ENCODE results near the gene NLRP13. TPM values are rescaled to one million over a fixed set of nuclear protein-coding genes. Genes with fewer than 3 reads are reported as not detected.

NLRP13 gene
- total and polyA plus RNA-seq, 4 donors: not detected

DNA sequence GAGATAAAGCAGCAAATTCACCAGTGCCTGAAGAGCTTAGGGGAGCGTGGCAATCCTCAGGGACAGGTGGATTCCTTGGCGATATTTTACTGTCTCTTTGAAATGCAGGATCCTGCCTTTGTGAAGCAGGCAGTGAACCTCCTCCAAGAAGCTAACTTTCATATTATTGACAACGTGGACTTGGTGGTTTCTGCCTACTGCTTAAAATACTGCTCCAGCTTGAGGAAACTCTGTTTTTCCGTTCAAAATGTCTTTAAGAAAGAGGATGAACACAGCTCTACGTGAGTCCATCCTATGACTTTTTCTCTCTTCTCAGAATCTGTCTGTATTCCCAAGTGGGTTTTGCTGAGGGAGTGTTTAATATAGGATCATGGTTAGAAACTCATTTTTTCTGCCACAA lies 73.2 kb downstream of the NLRP13 start:
- no peak overlapping the region for H3K27ac ChIP-seq (ENCODE audit: low read depth, low read length)
- no peaks in the 10 kb centered on the region for H3K4me1 ChIP-seq (ENCODE audit: control insufficient read depth, insufficient read depth, low read length)
- H3K27me3 ChIP-seq (ENCODE audit: control insufficient read depth, insufficient read depth, low read length): no peaks in the 10 kb centered on the region
- no peak for DNase-seq (ENCODE audit: low read depth in 4 of 6, low spot score in 6 of 6)
- H3K9me3 ChIP-seq (ENCODE audit: control insufficient read depth, insufficient read depth, low read length): peaks cover 2% of the 10 kb centered on the region
- WGBS (ENCODE audit: insufficient coverage): 74% methylated on average over 3 of the region's 5 CpGs
- no peak overlapping the region for H3K4me3 ChIP-seq (ENCODE audit: low read depth, low read length)
- H3K36me3 ChIP-seq (ENCODE audit: control insufficient read depth, insufficient read depth, low read length): no peaks in the 10 kb centered on the region

- Histone ChIP-seq H3K27me3 (ENCODE audit: control insufficient read depth, insufficient read depth, low read length) (no peaks in the 10 kb centered on the region), H3K36me3 (ENCODE audit: control insufficient read depth, insufficient read depth, low read length) (no peaks in the 10 kb centered on the region), H3K27ac (ENCODE audit: low read depth, low read length) (no peak overlapping the region), H3K4me3 (ENCODE audit: low read depth, low read length) (no peak overlapping the region), H3K4me1 (ENCODE audit: control insufficient read depth, insufficient read depth, low read length) (no peaks in the 10 kb centered on the region), H3K9me3 (ENCODE audit: control insufficient read depth, insufficient read depth, low read length) (peaks cover 2% of the 10 kb centered on the region)
- DNase-seq (ENCODE audit: low read depth in 4 of 6, low spot score in 6 of 6): no peak
- WGBS (ENCODE audit: insufficient coverage): 93% methylated on average over 12 of the region's 14 CpGs
Observed at GRCh38 chr19:55858401-55858800, 73.7 kb downstream of the NLRP13 start.

DNA sequence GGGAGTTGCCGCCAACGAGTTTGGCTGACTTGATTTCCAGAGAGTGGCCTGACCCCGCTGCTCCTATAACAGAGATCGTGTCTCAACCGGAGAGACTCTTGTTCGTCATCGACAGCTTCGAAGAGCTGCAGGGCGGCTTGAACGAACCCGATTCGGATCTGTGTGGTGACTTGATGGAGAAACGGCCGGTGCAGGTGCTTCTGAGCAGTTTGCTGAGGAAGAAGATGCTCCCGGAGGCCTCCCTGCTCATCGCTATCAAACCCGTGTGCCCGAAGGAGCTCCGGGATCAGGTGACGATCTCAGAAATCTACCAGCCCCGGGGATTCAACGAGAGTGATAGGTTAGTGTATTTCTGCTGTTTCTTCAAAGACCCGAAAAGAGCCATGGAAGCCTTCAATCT lies 74.2 kb downstream of the NLRP13 start:
- Histone ChIP-seq H3K4me1 (ENCODE audit: control insufficient read depth, insufficient read depth, low read length) (no peaks in the 10 kb centered on the region), H3K27ac (ENCODE audit: low read depth, low read length) (no peak overlapping the region), H3K27me3 (ENCODE audit: control insufficient read depth, insufficient read depth, low read length) (no peaks in the 10 kb centered on the region), H3K4me3 (ENCODE audit: low read depth, low read length) (no peak overlapping the region), H3K9me3 (ENCODE audit: control insufficient read depth, insufficient read depth, low read length) (peaks cover 2% of the 10 kb centered on the region), H3K36me3 (ENCODE audit: control insufficient read depth, insufficient read depth, low read length) (no peaks in the 10 kb centered on the region)
- 88% methylated on average over 23 of the region's 23 CpGs for whole genome bisulfite sequencing (ENCODE audit: insufficient coverage)
- no peak for DNase-seq (ENCODE audit: low read depth in 4 of 6, low spot score in 6 of 6)

- H3K4me3 ChIP-seq (ENCODE audit: low read depth, low read length): no peak overlapping the region
- H3K4me1 ChIP-seq (ENCODE audit: control insufficient read depth, insufficient read depth, low read length): no peaks in the 10 kb centered on the region
- DNase-seq (ENCODE audit: low read depth in 4 of 6, low spot score in 6 of 6): no peak
- H3K9me3 ChIP-seq (ENCODE audit: control insufficient read depth, insufficient read depth, low read length): peaks cover 2% of the 10 kb centered on the region
- H3K27ac ChIP-seq (ENCODE audit: low read depth, low read length): no peak overlapping the region
- H3K36me3 ChIP-seq (ENCODE audit: control insufficient read depth, insufficient read depth, low read length): no peaks in the 10 kb centered on the region
- 100% methylated on average over 1 of the region's 4 CpGs for WGBS (ENCODE audit: insufficient coverage)
- no peaks in the 10 kb centered on the region for H3K27me3 ChIP-seq (ENCODE audit: control insufficient read depth, insufficient read depth, low read length)
Observed at GRCh38 chr19:55857149-55857548, 75.0 kb downstream of the NLRP13 start.

DNA sequence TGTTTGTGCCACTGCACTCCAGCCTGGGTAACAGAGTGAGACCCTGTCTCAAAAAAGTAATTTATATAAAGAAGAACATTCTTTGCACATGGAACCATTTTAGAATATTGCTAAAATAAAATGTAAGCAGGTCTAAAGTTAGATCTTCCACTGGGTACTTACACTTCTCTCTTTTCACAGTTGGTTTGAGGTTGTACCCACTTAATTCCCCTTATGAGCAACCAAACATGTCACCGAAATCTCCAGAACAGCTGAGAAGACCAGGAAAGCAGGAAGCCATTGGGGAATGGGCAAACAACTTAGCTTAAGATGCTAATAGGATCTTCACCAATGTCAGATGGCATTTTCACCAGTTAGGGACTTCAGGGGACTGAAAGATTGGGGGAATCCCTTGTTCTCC lies 77.0 kb downstream of the NLRP13 start:
- no CpG with 5 or more reads among the region's 1 CpG for WGBS (ENCODE audit: insufficient coverage)
- H3K36me3 ChIP-seq (ENCODE audit: control insufficient read depth, insufficient read depth, low read length): no peaks in the 10 kb centered on the region
- no peaks in the 10 kb centered on the region for H3K27me3 ChIP-seq (ENCODE audit: control insufficient read depth, insufficient read depth, low read length)
- H3K9me3 ChIP-seq (ENCODE audit: control insufficient read depth, insufficient read depth, low read length): peaks cover 2% of the 10 kb centered on the region
- H3K4me3 ChIP-seq (ENCODE audit: low read depth, low read length): no peak overlapping the region
- H3K4me1 ChIP-seq (ENCODE audit: control insufficient read depth, insufficient read depth, low read length): no peaks in the 10 kb centered on the region
- DNase-seq (ENCODE audit: low read depth in 4 of 6, low spot score in 6 of 6): no peak
- H3K27ac ChIP-seq (ENCODE audit: low read depth, low read length): no peak overlapping the region

Other genes with a start within 250 kb of the NLRP13 start
- gene NLRP9, start 193.9 kb downstream of the NLRP13 start, total RNA-seq: not detected
- under 1 TPM in 1 of 2 donors, not detected in 1; 0.08 TPM for gene NLRP9, start 193.9 kb downstream of the NLRP13 start, polyA plus RNA-seq (ENCODE audit: insufficient read length in 2 of 2)
- not detected for gene RFPL4A, start 173.2 kb downstream of the NLRP13 start, total RNA-seq
- gene RFPL4A, start 173.2 kb downstream of the NLRP13 start, polyA plus RNA-seq (ENCODE audit: insufficient read length in 2 of 2): not detected
- not detected for gene RFPL4AL1, start 163.2 kb downstream of the NLRP13 start, total RNA-seq
- not detected for gene RFPL4AL1, start 163.2 kb downstream of the NLRP13 start, polyA plus RNA-seq (ENCODE audit: insufficient read length in 2 of 2)
- gene NLRP11, start 100.3 kb downstream of the NLRP13 start, total RNA-seq: not detected
- gene NLRP11, start 100.3 kb downstream of the NLRP13 start, polyA plus RNA-seq (ENCODE audit: insufficient read length in 2 of 2): under 1 TPM in 1 of 2 donors, not detected in 1; 0.15 TPM
- not detected for gene NLRP4, start 95.8 kb downstream of the NLRP13 start, total RNA-seq
- gene NLRP4, start 95.8 kb downstream of the NLRP13 start, polyA plus RNA-seq (ENCODE audit: insufficient read length in 2 of 2): not detected
- not detected for gene NLRP8, start 15.5 kb upstream of the NLRP13 start, total RNA-seq
- gene NLRP8, start 15.5 kb upstream of the NLRP13 start, polyA plus RNA-seq (ENCODE audit: insufficient read length in 2 of 2): not detected
- gene NLRP5, start 54.4 kb upstream of the NLRP13 start, total RNA-seq: not detected
- gene NLRP5, start 54.4 kb upstream of the NLRP13 start, polyA plus RNA-seq (ENCODE audit: insufficient read length in 2 of 2): not detected
- 10 to 100 TPM in 1 of 2 donors, 1 to 10 TPM in 1; 8.9 to 20.7 TPM for gene ZNF787, start 189.0 kb upstream of the NLRP13 start, total RNA-seq
- 10 to 100 TPM; 26.4 to 27.4 TPM for gene ZNF787, start 189.0 kb upstream of the NLRP13 start, polyA plus RNA-seq (ENCODE audit: insufficient read length in 2 of 2)
- 10 to 100 TPM; 10.0 to 23.5 TPM for gene ZNF444, start 209.0 kb upstream of the NLRP13 start, total RNA-seq
- gene ZNF444, start 209.0 kb upstream of the NLRP13 start, polyA plus RNA-seq (ENCODE audit: insufficient read length in 2 of 2): 10 to 100 TPM; 44.5 to 54.9 TPM
- gene GALP, start 243.7 kb upstream of the NLRP13 start, total RNA-seq: not detected
- gene GALP, start 243.7 kb upstream of the NLRP13 start, polyA plus RNA-seq (ENCODE audit: insufficient read length in 2 of 2): not detected